ENCODE data around the gene DTNBP1.

GRCh38 chr6:15689586-15690482, 27.0 kb upstream of the DTNBP1 start:
- no peak for TF ChIP-seq POLR2A (IDR thresholded peaks at IDR 0.05; ENCODE audit: low read depth, low read length)
- no peak for TF ChIP-seq CTCF (IDR thresholded peaks at IDR 0.05; ENCODE audit: extremely low read depth in 1 of 2, insufficient read depth in 1 of 2, low read depth in 1 of 2, low read length in 2 of 2)
- no peak for TF ChIP-seq FOS (IDR thresholded peaks at IDR 0.05; ENCODE audit: borderline replicate concordance, insufficient read depth, low read length)
- no peak for TF ChIP-seq EZH2 (IDR thresholded peaks at IDR 0.05; ENCODE audit: borderline replicate concordance, low read depth, low read length, severe bottlenecking)
- TF ChIP-seq MYC (IDR thresholded peaks at IDR 0.05; ENCODE audit: low read depth, low read length): no peak
- no peak for TF ChIP-seq POLR2AphosphoS5 (IDR thresholded peaks at IDR 0.05; ENCODE audit: insufficient read depth, low read depth, low read length)
